Cardiac fibroblast (primary cell): Measurements from ENCODE around the gene BCL2L2.
A peak's percentile ranks its signal among the peaks of the same experiment; 100 is the strongest.
"Not testable (repeated sequence)": the region's sequence is repeated elsewhere in the genome, so short reads cannot be mapped to it uniquely, and the experiment has no call there.

Experiments
- DNase-seq, 2 donors: peaks; one replicate each; pipeline versions ENCODE4 v3.0.0 to v3.0.0-alpha.2; 2010; ENCODE audit warnings: low read depth in 2 of 2
- H3K4me3 ChIP-seq, 2 donors: replicated peaks in 1 of 2; 1 replicate in 1 of 2; 2 replicates in 1 of 2; pipeline ENCODE4 v1.5.1; 2011; ENCODE audit warnings: low read depth in 2 of 2, low read length in 2 of 2, mild to moderate bottlenecking in 2 of 2, moderate library complexity in 1 of 2
- TF ChIP-seq, protein P1 (sequence below): IDR thresholded peaks from one replicate; pipeline ENCODE4 v1.5.1; 2011; ENCODE audit warnings: low read depth, mild to moderate bottlenecking, low read length, inconsistent platforms

The BCL2L2 gene, protein sequence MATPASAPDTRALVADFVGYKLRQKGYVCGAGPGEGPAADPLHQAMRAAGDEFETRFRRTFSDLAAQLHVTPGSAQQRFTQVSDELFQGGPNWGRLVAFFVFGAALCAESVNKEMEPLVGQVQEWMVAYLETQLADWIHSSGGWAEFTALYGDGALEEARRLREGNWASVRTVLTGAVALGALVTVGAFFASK

DNA sequence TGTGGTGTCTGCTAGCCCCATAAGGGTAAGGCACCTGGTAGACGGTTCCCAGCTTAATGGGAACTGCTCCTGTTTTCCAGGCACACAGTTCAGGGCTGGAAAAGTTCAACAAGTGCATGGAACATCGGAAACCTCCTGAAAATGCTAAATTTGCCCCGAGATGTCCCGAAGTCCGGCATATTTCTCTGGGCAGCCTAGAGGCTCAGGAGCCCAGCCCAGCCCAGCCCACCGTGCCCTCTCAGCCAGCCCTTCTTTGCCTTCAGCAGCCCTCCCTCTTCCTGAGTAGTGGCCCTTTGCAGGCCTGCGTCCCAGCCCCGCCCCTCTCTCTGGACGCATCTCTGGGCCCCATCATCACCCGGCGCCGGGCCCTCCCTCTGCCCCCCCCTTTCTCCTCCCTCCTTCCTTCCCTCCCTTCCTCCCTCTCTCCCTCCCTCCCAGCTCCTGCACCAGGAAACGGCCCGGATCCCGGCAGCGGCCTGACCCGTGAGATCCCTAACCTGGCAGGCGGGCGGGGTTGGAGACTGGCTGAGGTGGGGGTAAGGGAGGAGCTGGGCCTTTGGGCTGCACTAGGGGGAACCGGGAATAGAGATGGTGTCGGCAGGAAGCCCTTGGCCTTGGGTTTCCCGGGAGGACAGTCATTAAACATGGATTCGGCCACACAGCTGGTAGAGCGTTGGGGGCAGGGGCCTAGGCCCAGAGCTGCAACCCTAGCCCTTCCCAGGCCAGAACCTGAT lies at the start of gene BCL2L2:
TSS of gene BCL2L2 (plus strand) at position 422 of the 734 bp plus-strand sequence. CDS start 935 bp downstream, outside the sequence.
- H3K4me3 ChIP-seq, result peak within 1 kb of the TSS; percentile 84 to 90
- peak; percentile 89 to 95 for DNase-seq
- TF ChIP-seq, protein P1, sequence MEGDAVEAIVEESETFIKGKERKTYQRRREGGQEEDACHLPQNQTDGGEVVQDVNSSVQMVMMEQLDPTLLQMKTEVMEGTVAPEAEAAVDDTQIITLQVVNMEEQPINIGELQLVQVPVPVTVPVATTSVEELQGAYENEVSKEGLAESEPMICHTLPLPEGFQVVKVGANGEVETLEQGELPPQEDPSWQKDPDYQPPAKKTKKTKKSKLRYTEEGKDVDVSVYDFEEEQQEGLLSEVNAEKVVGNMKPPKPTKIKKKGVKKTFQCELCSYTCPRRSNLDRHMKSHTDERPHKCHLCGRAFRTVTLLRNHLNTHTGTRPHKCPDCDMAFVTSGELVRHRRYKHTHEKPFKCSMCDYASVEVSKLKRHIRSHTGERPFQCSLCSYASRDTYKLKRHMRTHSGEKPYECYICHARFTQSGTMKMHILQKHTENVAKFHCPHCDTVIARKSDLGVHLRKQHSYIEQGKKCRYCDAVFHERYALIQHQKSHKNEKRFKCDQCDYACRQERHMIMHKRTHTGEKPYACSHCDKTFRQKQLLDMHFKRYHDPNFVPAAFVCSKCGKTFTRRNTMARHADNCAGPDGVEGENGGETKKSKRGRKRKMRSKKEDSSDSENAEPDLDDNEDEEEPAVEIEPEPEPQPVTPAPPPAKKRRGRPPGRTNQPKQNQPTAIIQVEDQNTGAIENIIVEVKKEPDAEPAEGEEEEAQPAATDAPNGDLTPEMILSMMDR, result no peak

DNA sequence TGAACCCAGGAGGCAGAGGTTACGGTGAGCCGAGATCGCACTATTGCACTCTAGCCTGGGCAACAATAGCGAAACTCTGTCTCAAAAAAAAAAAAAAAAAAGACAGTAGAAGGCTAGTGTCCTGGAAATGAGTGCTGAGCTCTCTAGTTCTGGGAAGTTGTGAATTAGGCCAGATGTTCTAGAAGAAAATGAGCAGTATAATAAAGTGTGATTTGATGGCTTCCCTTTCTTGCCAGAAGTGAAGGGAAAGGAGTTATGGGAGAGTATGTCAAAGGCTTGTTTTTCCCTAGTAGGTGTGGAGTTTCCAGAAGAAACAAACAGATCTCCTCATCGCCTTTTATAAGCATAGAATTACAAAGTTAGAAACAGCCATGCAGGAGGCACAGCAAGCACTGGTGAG lies 48.4 kb upstream of the BCL2L2 start:
- no peak for DNase-seq
- TF ChIP-seq, protein P1, result no peak

DNA sequence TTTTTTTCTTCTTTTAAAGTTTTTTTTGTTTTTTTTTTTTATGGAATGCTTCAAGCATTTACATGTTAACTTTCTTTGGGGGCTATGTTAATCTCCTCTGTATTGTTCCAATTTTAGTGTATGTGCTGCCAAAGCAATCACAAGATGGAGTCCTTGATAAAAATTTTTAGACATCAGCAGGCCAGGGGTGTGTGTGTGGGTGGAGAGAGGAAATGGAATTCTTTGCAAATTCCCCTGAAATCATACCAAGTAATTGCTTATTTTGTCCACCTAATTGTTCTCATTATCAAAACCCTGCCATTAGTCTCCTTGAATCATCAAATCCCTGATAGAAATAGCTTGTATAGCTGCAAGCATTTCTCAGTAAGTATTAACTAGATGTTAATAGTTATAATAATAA lies 47.2 kb upstream of the BCL2L2 start:
- TF ChIP-seq, protein P1, result no peak
- H3K4me3 ChIP-seq, result no peak overlapping the region
- no peak for DNase-seq

More for the DNA sequence above, 48.4 kb upstream of the BCL2L2 start:
- H3K4me3 ChIP-seq, result no peak overlapping the region

DNA sequence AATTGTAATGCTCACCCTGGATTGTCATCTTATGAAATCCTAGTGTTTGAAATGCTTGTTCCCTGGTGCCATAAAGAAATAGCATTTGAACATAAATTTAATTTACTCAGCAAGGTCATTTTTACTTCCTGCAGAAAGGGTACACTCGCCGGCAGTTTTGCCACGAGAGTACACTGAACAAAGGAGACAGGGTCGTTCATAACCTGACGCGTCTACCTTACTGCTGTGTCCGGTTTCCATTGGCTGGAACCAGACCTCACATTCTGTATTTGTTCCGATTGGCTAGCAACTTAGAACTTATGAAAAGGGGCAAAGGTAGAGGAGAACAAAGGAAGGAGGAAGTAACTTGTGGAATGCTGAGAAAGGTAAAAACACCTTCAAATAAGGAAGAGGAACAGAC lies 45.8 kb upstream of the BCL2L2 start:
- not testable (repeated sequence) for H3K4me3 ChIP-seq, DNase-seq

DNA sequence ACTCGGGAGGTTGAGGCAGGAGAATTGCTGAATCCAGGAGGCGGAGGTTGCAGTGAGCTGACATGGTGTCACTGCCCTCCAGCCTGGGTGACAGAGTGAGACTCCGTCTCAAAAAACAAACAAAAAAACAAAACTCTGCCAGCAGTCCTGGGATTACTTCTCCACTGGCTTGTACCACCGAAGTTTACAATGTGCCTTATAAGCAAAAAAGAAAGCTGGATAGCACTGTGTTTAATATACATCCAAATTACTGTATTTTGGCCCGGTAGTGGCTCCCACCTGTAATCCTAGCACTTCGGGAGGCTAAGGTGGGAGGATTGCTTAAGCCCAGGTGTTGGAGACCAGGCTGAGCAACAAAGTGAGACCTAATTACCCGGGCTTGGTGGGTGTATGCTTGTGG lies 37.4 kb upstream of the BCL2L2 start:
- no peak overlapping the region for H3K4me3 ChIP-seq
- TF ChIP-seq, protein P1, result no peak
- no peak for DNase-seq

DNA sequence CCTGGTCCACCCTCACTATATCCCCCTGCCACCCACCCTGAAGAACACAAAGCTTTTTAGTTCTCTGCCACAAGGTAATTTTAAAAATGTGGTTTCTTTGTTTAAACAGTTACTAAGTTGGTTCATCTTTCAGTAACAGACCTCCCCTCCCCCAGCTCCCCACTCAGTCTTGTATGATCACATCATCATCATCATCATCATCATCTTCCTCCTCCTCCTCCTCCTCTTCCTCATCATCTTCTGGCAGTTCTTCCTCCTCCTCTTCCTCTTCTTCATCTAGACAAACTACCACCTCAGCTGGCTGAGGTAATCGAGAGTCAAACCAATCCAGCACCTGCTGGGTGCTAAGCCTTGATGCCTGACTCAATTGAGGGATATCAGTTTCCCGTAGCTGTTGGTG lies 31.2 kb upstream of the BCL2L2 start:
- H3K4me3 ChIP-seq, result no peak overlapping the region
- no peak for DNase-seq
- TF ChIP-seq, protein P1, result no peak

DNA sequence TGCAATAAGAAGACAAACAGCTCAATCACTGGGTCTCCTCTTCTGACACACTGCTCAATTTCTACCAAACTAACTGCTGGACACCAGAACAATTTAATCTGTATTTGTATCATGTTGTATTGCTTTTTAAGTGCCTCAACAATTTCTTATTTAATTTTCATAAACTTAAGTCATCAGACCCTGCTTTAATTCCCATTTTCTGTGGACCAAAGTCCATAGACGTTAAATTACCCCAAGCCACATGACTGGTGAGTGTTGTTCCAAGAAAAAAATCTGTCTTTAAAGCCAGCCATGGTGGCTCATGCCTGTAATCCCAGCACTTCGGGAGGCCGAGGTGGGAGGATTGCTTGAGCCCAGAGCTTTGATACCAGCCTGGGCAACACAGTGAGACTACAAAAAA lies 29.4 kb upstream of the BCL2L2 start:
- no peak overlapping the region for H3K4me3 ChIP-seq
- DNase-seq, result no peak
- TF ChIP-seq, protein P1, result no peak

DNA sequence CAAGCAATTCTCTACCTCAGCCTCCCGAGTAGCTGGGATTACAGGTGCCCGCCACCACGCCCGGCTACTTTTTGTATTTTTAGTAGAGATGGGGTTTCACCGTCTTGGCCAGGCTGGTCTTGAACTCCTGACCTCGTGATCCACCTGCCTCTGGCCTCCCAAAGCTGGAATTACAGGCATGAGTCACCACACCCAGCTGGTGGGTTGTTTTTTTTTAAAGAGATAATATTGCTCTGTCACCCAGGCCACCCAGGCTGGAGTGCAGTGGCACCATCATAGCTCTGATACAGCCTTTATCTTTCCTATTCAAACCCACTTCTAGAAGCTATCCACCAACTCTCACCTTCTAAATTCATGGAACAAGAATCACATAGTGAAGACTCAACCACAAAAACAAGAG lies 28.7 kb upstream of the BCL2L2 start:
- not testable (repeated sequence) for H3K4me3 ChIP-seq, DNase-seq
